Activated CD8-positive, alpha-beta memory T cell treated with anti-CD3 and anti-CD28 coated beads for 36 hours (primary cell): ENCODE measurements around the gene CXCR6. TPM values are rescaled to one million over a fixed set of nuclear protein-coding genes. Genes with fewer than 3 reads are reported as not detected.

ENCODE experiments used
- CTCF ChIA-PET: fragments of 350-600 bp; sonication (Branson Sonifier 250); formaldehyde crosslinking; loops from one replicate; lab custom pipeline; 2021; ENCODE audit warnings: antibody characterized with exemption; lab: Charles Lee
- POLR2A ChIA-PET: fragments of 350-600 bp; sonication (Branson Sonifier 250); formaldehyde crosslinking; loops from one replicate; lab custom pipeline; 2021; ENCODE audit warnings: antibody characterized with exemption; lab: Charles Lee
- total RNA-seq, 2 experiments: library from RNA; stranded (reverse); gene quantifications; one replicate each; pipeline ENCODE4 v1.2.3, GENCODE V29; 2021

CXCR6 gene
- total RNA-seq, 2 experiments from 2014 or later: 8.0 to 8.8 TPM

GRCh38 chr3:45917146-45917898 is 25.9 kb upstream of the CXCR6 start:
- CTCF ChIA-PET: no interaction called here
- POLR2A ChIA-PET: no interaction called here

GRCh38 chr3:45921158-45922038 is 21.9 kb upstream of the CXCR6 start:
- ChIA-PET CTCF (interaction anchor here (0.9 to 3.0 kb wide), 7 partner anchors 11 to 160 kb away, joined by 3 to 11 read pairs (median 4); partner anchors contain the start of gene SLC6A20), POLR2A (no interaction called here)

GRCh38 chr3:45922039-45922326 is 21.3 kb upstream of the CXCR6 start:
- ChIA-PET POLR2A (no interaction called here), CTCF (interaction anchor here (0.9 to 3.0 kb wide), 3 partner anchors 16 to 161 kb away, joined by 4 to 11 read pairs (median 4); no protein-coding TSS in a partner anchor)

- CTCF ChIA-PET: interaction anchor here (0.7 to 1.3 kb wide), 3 partner anchors 16 to 92 kb away, joined by 3 read pairs; no protein-coding TSS in a partner anchor
- POLR2A ChIA-PET: no interaction called here
These were observed 20.2 kb upstream of the CXCR6 start for GRCh38 chr3:45922950-45923590.

GRCh38 chr3:45923755-45924154 is 19.5 kb upstream of the CXCR6 start:
- CTCF ChIA-PET: interaction anchor here (1.1 to 1.3 kb wide), 2 partner anchors 15 to 93 kb away, joined by 3 read pairs; no protein-coding TSS in a partner anchor

DNA sequence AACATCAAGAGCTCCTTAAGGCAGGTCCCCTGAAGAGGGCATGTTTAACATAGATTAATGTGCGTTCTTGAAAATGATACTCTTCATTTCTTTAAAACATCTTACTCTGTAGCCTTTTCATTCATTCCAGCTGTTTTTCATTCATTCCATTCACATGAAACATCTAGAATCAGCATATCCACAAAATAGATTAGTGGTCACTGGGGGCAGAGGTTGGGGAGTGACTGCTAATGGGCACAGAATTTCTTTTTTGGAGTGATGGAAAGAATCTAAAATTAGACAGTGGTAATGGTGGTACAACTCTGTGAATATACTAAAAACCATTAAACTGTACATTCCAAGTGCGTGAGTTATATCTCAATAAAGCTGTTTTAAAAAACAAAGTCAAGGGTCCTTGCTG is 15.4 kb upstream of the CXCR6 start:
- ChIA-PET CTCF (interaction anchor here (1.0 to 5.1 kb wide), 5 partner anchors 9 to 166 kb away, joined by 5 to 51 read pairs (median 13); partner anchors contain the start of gene CXCR6), POLR2A (no interaction called here)

More at GRCh38 chr3:45923755-45924154, 19.5 kb upstream of the CXCR6 start:
- POLR2A ChIA-PET: no interaction called here

- ChIA-PET POLR2A (no interaction called here), CTCF (interaction anchor here (0.6 to 5.1 kb wide), 19 partner anchors 8 to 235 kb away, joined by 3 to 51 read pairs (median 4); partner anchors contain the start of genes CXCR6 and LZTFL1)
These were observed 14.1 kb upstream of the CXCR6 start for GRCh38 chr3:45929042-45929679.

GRCh38 chr3:45931496-45931895 is 11.8 kb upstream of the CXCR6 start:
- POLR2A ChIA-PET: no interaction called here
- CTCF ChIA-PET: interaction anchor here (1.7 to 5.1 kb wide), 3 partner anchors 13 to 170 kb away, joined by 8 to 51 read pairs (median 15); partner anchors contain the start of gene CXCR6

GRCh38 chr3:45932112-45932511 is 11.2 kb upstream of the CXCR6 start:
- CTCF ChIA-PET: interaction anchor here (1.0 to 5.1 kb wide), 5 partner anchors 11 to 170 kb away, joined by 3 to 51 read pairs (median 8); partner anchors contain the start of gene CXCR6

GRCh38 chr3:45933591-45933990 is 9.7 kb upstream of the CXCR6 start:
- ChIA-PET CTCF (interaction anchor here (8.9 kb wide), 1 partner anchor 146 kb away, joined by 131 read pairs; no protein-coding TSS in a partner anchor), POLR2A (no interaction called here)

More at GRCh38 chr3:45932112-45932511, 11.2 kb upstream of the CXCR6 start:
- POLR2A ChIA-PET: no interaction called here

GRCh38 chr3:45936261-45936660 is 7.0 kb upstream of the CXCR6 start:
- POLR2A ChIA-PET: no interaction called here
- CTCF ChIA-PET: interaction anchor here (1.5 to 8.9 kb wide), 2 partner anchors 7 to 143 kb away, joined by 5 to 131 read pairs; no protein-coding TSS in a partner anchor

DNA sequence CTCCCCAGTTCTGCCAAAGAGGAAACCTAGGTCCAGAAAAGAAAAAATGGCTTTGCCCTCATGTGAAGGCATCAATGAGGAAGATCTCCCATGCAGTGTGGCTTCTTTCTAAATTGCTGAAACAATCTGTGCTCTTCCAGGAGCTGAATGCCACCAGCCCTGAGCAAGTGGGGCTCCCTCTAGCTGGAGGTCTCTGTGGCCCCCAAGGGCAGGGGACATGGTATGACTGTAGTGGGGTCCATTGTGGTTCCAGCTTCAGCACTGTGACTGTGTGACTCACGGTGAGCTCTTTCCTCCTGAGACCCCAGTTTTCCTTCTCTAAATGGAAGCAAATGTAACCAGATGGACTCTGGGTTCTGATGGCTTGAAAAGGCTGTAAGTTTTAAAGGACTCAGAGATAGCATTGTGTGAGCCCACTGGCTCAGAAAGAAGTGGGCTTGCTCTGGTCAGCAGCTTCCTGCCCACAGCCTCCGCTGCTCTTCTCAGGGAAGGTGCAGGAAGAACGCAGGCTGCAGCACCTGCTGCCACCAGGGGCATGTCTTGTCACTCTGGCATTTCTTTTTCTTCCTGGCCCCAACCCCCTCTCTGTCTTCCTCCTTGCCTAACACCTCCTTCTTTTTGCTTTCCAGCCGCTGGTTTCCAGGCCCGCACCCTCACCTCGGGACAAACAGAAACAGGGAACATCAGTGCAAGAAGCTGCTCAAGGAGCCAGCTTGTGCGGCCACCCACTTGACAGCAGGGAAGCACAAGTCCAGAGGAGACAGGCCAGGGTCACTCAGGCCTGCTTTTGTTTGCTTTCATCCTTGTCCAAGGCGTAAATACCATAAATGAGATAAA is 5.8 kb upstream of the CXCR6 start:
- ChIA-PET POLR2A (no interaction called here), CTCF (interaction anchor here (0.5 to 8.9 kb wide), 8 partner anchors 9 to 151 kb away, joined by 3 to 131 read pairs (median 5); no protein-coding TSS in a partner anchor)

- CTCF ChIA-PET: interaction anchor here (0.6 to 8.9 kb wide), 17 partner anchors 9 to 440 kb away, joined by 3 to 131 read pairs (median 5); partner anchors contain the start of gene FYCO1
- POLR2A ChIA-PET: no interaction called here
These were observed 5.2 kb upstream of the CXCR6 start for GRCh38 chr3:45938043-45938435.

DNA sequence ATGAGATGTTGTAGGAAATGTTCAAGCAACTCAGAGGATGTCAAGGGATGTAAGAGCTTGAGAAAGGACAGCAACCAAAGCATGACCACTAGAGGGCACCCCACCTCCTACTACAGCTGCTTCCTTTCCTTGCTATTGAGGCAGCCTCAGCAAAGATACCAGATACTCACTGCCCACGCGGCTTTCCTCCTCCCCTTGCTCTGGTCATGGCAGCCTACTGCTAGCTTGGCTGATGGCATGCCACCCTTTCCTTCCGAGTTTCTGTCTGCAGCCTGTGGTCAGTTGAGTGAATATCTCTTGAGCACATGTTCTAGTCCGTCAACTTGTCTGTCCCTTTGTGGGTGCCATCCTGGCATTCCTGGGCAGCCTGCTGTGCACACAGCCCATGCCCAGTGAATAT is 4.4 kb upstream of the CXCR6 start:
- CTCF ChIA-PET: interaction anchor here (0.6 to 8.9 kb wide), 23 partner anchors 9 to 439 kb away, joined by 3 to 131 read pairs (median 4); partner anchors contain the start of gene FYCO1
- POLR2A ChIA-PET: interaction anchor here (0.6 kb wide), 2 partner anchors 55 to 137 kb away, joined by 4 read pairs; no protein-coding TSS in a partner anchor

DNA sequence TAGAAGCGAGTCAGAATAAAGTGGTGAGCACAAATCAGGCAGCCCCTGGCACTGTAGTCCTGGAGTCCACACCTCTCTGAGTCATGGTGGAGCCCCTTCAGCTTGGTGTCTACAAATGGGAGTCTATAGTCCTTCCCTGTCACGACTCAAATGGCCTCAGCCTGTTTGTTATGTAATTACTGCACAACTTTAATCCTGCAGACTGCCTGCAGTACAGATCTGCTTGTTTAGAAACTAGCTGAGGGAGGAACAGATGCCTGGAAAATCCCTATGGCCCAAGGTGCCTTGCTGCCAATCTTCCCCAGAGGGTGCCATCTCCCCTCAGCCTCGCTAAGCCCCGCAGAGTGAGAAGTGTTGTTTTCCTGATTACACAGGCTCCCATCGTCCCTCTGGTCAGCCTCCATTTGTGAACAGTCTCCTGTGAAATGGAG is 3.9 kb upstream of the CXCR6 start:
- CTCF ChIA-PET: interaction anchor here (0.6 to 8.9 kb wide), 19 partner anchors 9 to 439 kb away, joined by 3 to 131 read pairs (median 4); partner anchors contain the start of gene FYCO1
- POLR2A ChIA-PET: no interaction called here

DNA sequence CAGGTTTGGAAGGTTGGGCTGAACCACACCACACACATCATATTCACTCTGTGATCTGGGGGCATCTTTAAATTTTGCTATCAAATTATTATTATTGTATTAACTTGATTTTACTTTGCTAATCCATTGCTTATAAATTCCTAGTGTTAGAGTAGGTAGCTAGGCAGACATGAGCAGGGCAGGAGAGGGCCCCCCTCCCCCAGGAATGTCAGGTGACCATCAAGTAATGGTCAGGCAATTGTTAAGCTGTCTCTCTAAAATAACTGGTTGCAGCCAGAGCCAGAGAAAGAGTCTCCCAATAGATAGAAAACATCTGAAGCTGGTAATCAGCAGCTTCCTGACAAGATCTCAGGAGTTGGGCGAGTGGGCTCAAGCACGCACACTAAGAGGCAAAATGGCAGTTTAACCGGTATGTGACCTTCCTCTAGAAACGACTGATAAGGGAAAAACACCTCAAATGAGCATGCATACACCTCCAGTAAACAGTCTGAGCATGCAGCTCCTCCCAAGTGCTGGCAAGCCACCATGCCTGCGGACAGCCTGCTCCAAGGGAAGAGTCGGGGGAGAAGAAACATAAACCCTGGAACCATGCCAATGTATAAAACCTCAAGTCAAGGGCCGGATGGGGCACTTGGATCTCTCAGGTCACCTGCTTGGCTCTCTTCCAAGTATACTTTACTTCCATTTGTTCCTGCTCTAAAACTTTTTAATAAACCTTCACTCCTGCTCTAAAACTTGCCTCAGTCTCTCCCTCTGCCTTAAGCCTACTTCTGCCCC is 3.1 kb upstream of the CXCR6 start:
- ChIA-PET CTCF (interaction anchor here (1.5 to 8.9 kb wide), 4 partner anchors 11 to 140 kb away, joined by 3 to 131 read pairs (median 4); partner anchors contain the start of gene FYCO1), POLR2A (no interaction called here)
